GM18517 (cell line): ENCODE results near the gene AP3D1.

Source experiments
- ATAC-seq: cut with Tn5 transposase; IDR thresholded peaks from one replicate; pipeline ENCODE4 v1.9.1; 2021; ENCODE audit warnings: mild to moderate bottlenecking, moderate library complexity; ENCODE audit not compliant: unreplicated experiment

AP3D1 gene

DNA sequence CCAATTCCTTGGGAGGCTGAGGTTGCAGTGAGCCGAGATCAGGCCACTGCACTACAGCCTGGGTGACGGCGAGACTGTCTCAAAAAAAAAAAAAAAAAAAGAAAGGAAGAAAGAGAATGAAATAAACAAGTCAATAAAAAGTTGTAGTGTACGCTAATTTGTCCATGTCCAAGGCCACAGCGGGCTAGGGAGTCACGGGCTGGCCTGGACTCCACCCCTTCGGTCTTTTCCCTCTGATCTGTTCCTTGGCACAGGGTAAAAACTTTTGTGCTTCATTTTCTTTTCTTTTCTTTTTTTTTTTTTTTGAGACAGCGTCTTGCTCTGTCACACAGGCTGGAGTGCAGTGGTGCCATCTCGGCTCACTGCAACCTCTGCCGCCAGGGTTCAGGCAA, 80.9 kb downstream of the AP3D1 start:
- no peak for ATAC-seq

- no peak for ATAC-seq
Observed at GRCh38 chr19:2064788-2065524, 86.4 kb downstream of the AP3D1 start.

DNA sequence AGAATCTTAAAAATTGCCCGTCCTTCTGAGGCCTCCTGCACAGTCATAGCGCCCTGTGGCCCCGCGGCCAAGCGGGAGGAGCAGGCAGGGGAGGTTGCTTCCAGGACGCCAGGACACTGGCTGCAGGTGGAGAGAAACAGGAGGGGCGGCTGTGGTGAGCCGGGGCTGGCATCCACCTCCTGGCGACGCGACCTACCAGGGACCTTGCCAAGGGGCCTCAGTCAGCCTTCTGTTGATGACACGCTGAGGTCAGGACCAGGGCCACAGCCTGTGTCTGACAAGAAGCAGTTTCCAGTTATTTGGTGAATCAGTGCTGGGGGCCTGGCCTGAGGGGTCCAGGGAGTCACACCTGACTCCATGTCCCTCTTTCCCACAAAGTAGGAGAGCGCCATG, 87.0 kb downstream of the AP3D1 start:
- ATAC-seq, result no peak

DNA sequence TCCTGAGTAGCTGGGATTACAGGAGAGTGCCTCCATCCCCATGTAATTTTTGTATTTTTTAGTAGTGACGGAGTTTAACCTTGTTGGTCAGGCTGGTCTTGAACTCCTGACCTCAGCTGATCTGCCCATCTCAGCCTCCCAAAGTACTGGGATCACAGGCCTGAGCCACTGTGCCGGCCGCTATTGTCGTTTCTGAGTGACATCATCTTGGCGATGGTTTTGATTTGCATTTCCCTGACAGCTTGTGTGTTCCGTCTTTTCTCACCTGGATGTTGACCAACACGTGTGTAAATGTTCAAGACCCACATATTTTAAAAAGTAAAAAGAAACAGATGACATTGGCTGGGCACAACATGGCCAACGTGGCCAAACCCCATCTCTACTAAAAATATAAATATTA, 87.5 kb downstream of the AP3D1 start:
- ATAC-seq, result no peak

- ATAC-seq, result no peak
Observed at GRCh38 chr19:2062770-2063169, 88.6 kb downstream of the AP3D1 start.

- ATAC-seq, result no peak
Observed at GRCh38 chr19:2062389-2062729, 89.0 kb downstream of the AP3D1 start.

DNA sequence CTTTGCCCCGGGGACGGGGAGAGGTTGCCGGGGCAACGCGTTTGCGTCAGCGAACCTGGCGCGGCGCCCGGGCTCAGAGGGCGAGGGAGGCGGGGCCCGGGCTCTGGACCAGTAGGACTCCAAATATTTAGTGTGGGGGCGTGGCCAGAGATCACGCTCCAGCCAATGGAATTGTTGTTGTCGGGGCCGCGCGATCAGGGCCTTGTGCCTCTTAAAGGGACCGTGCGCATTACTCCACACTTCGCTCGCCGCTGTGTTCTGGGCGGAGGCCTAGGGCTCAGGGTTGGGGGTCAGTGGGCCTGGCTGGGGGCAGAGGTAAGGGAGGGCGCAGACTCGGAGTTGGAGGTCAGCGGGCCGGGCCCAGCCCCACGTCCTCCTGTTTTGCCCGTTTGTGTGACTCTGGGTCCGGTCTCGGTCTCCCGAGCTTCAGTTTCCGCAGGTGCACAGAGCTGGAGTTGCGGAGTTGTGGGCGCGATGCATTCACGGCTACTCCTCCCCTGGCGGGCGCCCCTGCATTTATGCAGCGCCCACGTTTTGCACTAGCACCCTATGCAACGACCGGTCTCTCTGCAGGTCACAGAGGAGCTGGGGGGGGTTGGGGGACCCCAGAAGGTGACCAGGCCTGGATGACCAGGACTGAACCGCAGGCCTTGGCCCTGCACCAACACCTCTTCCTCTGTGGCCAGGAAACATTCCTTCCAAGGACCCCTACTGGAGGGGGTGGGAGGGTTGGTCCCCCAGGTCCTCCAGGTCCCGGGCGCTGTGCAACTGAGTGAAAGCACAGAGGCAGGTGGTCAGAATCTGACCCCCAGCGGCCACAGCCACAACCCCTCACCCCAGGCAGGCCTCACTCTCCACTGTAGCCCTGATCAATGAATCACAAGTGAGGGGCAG, 89.6 kb downstream of the AP3D1 start:
- peak; percentile 66 for ATAC-seq

DNA sequence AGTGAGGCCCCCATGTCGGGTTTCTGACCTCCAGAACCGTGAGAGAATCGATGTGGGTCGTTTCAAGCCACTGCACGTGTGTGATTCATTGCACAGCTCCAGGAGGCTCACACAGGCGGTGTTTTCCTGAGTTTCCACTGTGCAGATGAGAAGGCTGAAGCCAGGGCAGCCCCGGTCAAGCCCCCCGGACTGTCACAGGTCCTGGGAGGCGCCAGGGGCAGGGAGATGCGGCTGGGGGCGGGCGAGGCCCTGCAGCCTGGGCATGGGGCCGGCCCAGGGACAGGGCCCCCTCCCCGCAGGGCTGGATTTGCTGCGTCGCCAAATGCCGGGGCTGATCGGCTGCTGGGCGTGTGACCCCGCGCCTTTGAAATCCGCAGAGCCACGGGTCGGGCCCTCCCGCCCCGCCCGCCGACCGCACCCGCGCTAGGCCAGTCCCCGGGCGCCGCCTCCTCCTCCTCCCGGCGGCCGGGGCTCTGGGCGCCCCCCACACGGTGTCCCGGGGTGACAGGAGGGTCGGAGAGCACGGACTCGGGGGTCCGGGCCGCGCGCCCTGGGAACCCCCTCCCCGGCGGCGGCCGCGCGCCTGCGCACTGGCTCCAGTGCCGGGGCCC, 90.4 kb downstream of the AP3D1 start:
- peak; percentile 32 for ATAC-seq

GRCh38 chr19:2059422-2060201, 91.8 kb downstream of the AP3D1 start:
- no peak for ATAC-seq

DNA sequence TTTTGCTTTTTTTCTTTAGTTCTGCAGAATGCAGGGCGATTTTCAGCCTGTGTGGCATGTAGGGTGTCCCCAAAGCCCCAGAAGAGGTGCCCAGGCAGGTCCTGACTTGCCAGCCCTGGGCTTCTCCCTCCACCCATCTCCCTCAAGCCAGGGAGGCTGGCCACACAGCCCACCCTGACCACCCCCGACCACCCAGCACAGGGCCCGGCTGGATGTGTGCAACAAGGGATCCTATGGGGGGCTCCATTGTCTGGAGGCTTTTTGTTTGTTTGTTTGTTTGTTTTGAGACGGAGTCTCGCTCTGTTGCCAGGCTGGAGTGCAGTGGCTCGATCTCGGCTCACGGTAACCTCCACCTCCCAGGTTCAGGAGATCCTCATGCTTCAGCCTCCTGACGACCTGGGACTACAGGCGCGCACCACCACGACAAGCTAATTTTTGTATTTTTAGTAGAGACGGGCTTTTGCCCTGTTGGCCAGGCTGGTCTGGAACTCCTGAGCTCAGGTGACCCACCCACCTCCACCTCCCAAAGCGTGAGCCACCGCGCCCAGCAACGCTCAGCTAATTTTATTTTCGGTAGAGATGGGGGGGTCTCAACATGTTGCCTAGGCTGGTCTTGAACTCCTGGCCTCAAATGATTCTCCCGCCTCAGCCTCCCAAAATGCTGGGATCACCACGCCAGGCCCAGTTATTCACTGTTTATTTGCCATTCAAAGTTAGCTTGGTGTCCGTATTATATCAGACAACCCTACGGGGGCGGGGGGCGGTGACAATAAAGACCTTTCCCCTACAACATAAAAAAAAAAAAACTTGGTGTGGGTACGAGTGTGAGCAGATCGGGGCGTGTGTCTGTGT, 92.6 kb downstream of the AP3D1 start:
- ATAC-seq, result no peak

- no peak for ATAC-seq
Observed at GRCh38 chr19:2057484-2058469, 93.6 kb downstream of the AP3D1 start.

GRCh38 chr19:2056837-2057192, 94.6 kb downstream of the AP3D1 start:
- no peak for ATAC-seq

DNA sequence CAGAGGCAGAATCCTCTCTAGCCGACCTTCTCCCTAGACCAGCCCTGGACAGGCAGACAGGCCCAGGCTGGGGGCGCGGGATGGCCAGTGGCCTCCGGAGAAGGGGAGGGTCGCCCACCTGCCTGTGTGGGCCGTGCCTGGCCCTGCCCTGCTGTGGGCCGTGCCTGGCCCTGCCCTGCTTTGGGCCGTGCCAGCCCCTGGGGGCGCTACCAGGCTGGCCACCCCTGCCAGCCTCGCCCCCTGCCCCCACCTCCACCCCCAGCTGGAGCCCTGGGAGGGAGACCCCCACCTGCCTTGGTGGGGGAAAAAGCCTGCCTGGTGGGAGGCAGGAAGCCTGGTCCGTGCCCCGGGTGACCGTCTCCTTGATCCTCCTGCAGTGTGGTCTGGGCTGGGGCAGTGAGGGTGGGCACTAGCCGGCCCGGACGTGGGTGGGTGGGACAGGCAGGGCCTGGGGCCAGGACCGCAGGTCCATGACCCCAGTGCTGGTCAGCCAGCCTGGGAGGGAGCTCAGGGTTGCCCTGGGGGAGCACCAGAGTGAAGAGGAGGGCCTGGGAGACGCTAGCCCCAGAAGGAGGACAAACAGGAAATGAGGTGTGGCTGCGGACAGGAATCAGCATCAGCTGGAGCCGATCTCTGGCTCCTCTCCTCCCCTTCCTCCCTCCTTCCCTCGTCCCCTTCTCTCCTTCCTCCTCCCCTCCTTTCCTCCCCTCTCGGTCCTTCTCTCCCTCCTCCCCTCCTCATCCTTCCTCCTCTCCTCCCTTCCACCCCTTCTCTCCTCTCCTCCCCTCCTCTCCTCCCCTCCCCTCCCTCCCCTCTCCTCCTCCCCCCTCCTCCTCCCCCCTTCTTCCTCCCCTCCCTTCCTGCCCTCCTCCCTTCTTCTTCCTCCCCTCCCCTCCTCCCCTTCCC, 95.2 kb downstream of the AP3D1 start:
- ATAC-seq, result no peak

DNA sequence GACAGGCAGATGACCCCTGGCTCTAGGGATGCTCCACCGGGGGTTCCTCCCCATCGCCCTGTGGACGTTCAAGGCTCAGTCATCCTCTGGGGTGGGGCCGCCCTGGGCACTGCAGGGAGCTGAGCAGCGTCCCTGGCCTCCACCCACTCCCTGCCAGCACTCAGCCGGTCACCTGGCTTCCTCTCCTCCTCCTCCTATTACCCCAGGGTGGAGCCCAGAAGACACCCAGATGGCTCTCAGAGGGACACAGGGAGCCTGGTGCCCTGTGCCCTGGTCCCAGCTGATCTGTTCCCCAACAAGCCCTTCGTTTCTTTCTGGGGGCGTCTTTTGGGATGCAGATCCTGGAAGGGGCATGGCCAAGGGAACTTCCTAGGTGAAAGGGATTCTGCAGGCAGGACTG, 96.6 kb downstream of the AP3D1 start:
- no peak for ATAC-seq

GRCh38 chr19:2053601-2054389, 97.6 kb downstream of the AP3D1 start:
- no peak for ATAC-seq

GRCh38 chr19:2051773-2052704, 99.3 kb downstream of the AP3D1 start:
- ATAC-seq, result no peak
